Brain microvascular endothelial cell (primary cell): ENCODE data around the gene PRR23A.

ENCODE experiments used
- DNase-seq: peaks from one replicate; pipeline ENCODE4 v3.0.0-alpha.2; 2020
- H3K27ac ChIP-seq: fragments of 250-450 bp; sonication (Bioruptor Pico); 2 replicates; pipeline ENCODE4 v1.5.1; 2020; ENCODE audit warnings: mild to moderate bottlenecking, moderate library complexity
- H3K27me3 ChIP-seq: fragments of 250-450 bp; sonication (Bioruptor Pico); replicated peaks from 2 replicates; pipeline ENCODE4 v1.5.1; 2020; ENCODE audit warnings: mild to moderate bottlenecking
- H3K36me3 ChIP-seq: fragments of 250-450 bp; sonication (Bioruptor Pico); replicated peaks from 2 replicates; pipeline ENCODE4 v1.5.1; 2020; ENCODE audit warnings: mild to moderate bottlenecking
- H3K4me3 ChIP-seq: 2 replicates; pipeline ENCODE4 v1.5.1; 2011; ENCODE audit warnings: low read depth, mild to moderate bottlenecking, control low read depth, low read length, moderate library complexity
- in situ Hi-C: cut with HindIII; loops from 2 replicates; pipeline ENCODE4 v1.10.0; 2017; ENCODE audit warnings: low sequenced_read_pairs, low pct_ligation_motif_present
- TF ChIP-seq, protein P1 (sequence below): IDR thresholded peaks from 2 replicates; pipeline ENCODE4 v1.5.1; 2011; ENCODE audit warnings: low read depth, mild to moderate bottlenecking, moderate library complexity, low read length, control low read depth, inconsistent platforms; ENCODE audit errors: missing control alignments

PRR23A gene

GRCh38 chr3:138976047-138976446 is 30.0 kb downstream of the PRR23A start:
- Histone ChIP-seq H3K27ac (no peak overlapping the region), H3K27me3 (no peaks in the 10 kb centered on the region), H3K4me3 (no peak overlapping the region), H3K36me3 (no peaks in the 10 kb centered on the region)
- TF ChIP-seq, protein P1, sequence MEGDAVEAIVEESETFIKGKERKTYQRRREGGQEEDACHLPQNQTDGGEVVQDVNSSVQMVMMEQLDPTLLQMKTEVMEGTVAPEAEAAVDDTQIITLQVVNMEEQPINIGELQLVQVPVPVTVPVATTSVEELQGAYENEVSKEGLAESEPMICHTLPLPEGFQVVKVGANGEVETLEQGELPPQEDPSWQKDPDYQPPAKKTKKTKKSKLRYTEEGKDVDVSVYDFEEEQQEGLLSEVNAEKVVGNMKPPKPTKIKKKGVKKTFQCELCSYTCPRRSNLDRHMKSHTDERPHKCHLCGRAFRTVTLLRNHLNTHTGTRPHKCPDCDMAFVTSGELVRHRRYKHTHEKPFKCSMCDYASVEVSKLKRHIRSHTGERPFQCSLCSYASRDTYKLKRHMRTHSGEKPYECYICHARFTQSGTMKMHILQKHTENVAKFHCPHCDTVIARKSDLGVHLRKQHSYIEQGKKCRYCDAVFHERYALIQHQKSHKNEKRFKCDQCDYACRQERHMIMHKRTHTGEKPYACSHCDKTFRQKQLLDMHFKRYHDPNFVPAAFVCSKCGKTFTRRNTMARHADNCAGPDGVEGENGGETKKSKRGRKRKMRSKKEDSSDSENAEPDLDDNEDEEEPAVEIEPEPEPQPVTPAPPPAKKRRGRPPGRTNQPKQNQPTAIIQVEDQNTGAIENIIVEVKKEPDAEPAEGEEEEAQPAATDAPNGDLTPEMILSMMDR, result no peak
- in situ Hi-C loops, result no loop called here
- DNase-seq, result no peak

GRCh38 chr3:138975351-138975750 is 30.7 kb downstream of the PRR23A start:
- TF ChIP-seq, protein P1, result no peak
- H3K36me3 ChIP-seq, result no peaks in the 10 kb centered on the region
- H3K27me3 ChIP-seq, result no peaks in the 10 kb centered on the region
- no peak for DNase-seq
- H3K27ac ChIP-seq, result no peak overlapping the region
- H3K4me3 ChIP-seq, result no peak overlapping the region
- in situ Hi-C loops, result no loop called here

DNA sequence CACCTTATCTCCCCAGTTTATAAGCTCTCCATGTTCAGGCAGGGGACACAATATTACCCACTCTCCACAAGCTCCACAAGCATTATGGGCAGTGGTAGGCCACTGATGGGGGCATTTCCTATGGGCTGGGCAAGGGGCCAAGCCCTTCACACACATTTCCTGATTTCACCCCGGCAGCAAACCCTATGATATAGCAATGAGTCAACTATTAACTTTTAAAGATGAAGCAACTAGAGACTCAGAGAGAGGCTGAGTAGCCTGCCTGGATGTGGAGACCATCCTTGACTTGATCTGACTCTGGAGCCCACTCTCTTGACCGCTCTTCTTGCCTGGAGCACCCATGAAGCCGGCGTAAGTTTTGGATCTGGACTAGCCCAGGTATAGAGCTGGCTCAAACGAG is 31.6 kb downstream of the PRR23A start:
- H3K27me3 ChIP-seq, result no peaks in the 10 kb centered on the region
- TF ChIP-seq, protein P1, result no peak
- no peaks in the 10 kb centered on the region for H3K36me3 ChIP-seq
- DNase-seq, result peak; percentile 22
- no peak overlapping the region for H3K27ac ChIP-seq
- no peak overlapping the region for H3K4me3 ChIP-seq
- in situ Hi-C loops, result no loop called here

DNA sequence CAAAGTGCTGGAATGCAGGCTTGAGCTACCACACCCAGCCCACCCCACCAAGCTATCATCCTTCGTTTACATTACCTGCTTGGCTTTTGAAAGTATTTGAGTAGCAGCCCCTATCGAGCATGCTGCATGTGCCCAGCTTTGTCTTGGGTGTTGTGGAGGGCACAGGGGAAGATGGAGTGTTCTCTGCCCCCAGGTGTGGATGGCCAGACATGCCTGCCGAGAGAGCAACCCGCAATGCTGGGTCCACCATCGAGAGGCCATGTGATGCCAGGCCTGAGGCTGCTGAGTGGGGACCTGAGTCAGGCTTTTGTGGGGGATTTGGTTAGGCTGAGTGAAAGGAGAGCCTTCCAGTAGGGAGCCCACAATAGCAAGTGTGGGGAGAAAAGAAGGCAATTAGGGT is 33.1 kb downstream of the PRR23A start:
- DNase-seq, result no peak
- H3K36me3 ChIP-seq, result no peaks in the 10 kb centered on the region
- no peak overlapping the region for H3K27ac ChIP-seq
- H3K27me3 ChIP-seq, result no peaks in the 10 kb centered on the region
- in situ Hi-C loops, result no loop called here
- H3K4me3 ChIP-seq, result no peak overlapping the region
- TF ChIP-seq, protein P1, result no peak

- Histone ChIP-seq H3K36me3 (no peaks in the 10 kb centered on the region), H3K27ac (no peak overlapping the region), H3K27me3 (no peaks in the 10 kb centered on the region), H3K4me3 (no peak overlapping the region)
- in situ Hi-C loops, result no loop called here
- DNase-seq, result no peak
- TF ChIP-seq, protein P1, result no peak
Measured at GRCh38 chr3:138971766-138972320, 34.2 kb downstream of the PRR23A start.

- H3K27ac ChIP-seq, result no peak overlapping the region
- no peak overlapping the region for H3K4me3 ChIP-seq
- no peaks in the 10 kb centered on the region for H3K36me3 ChIP-seq
- TF ChIP-seq, protein P1, result no peak
- H3K27me3 ChIP-seq, result peaks cover 6% of the 10 kb centered on the region
- no peak for DNase-seq
- in situ Hi-C loops, result no loop called here
Measured at GRCh38 chr3:138964923-138965322, 41.1 kb downstream of the PRR23A start.
